ENCODE results near the gene ZFHX3. TPM values are rescaled to one million over a fixed set of nuclear protein-coding genes. Genes with fewer than 3 reads are reported as not detected.

Gene ZFHX3
- total and polyA plus RNA-seq, 10 of the 15 experiments (the other 5 are each of a cell fraction or from before 2014, with no cell fraction given): 0.68 to 8.6 (median 2.0) TPM

GRCh38 chr16:73016488-73016830 lies 31.5 kb downstream of the ZFHX3 start (continued):
- TF ChIP-seq ELK1 (IDR thresholded peaks at IDR 0.05; ENCODE audit: low read depth, low read length) (no peak), SIN3A (IDR thresholded peaks at IDR 0.05; ENCODE audit: low read depth, low read length) (no peak), PBX3 (IDR thresholded peaks at IDR 0.05; ENCODE audit: insufficient replicate concordance, low read depth, low read length) (no peak), HCFC1 (IDR thresholded peaks at IDR 0.05; ENCODE audit: low read length) (no peak), MEF2B (IDR thresholded peaks at IDR 0.05; ENCODE audit: partially characterized antibody, poor library complexity, severe bottlenecking) (peak; percentile 92), NFIC (IDR thresholded peaks at IDR 0.05; ENCODE audit: low read depth, low read length) (peak; percentile 91), NRF1 (conservative IDR thresholded peaks at IDR 0.05; ENCODE audit: low read depth, low read length) (no peak), STAT1 (conservative IDR thresholded peaks at IDR 0.05) (no peak), WRNIP1 (IDR thresholded peaks at IDR 0.05; ENCODE audit: borderline replicate concordance, low read depth, low read length) (no peak), RFX5 (IDR thresholded peaks at IDR 0.05; ENCODE audit: low read depth, low read length) (no peak), SUPT20H (IDR thresholded peaks at IDR 0.05; ENCODE audit: borderline replicate concordance, control insufficient read depth, low read depth, low read length) (no peak), KLF5 (IDR thresholded peaks at IDR 0.05; ENCODE audit: partially characterized antibody) (no peak), CREM (IDR thresholded peaks at IDR 0.05; ENCODE audit: low read depth) (peak; percentile 38; the same call in 1 of the 2 replicates), ZBED1 (IDR thresholded peaks at IDR 0.05; ENCODE audit: borderline replicate concordance) (peak; percentile 62; the same call in 1 of the 2 replicates), PML (IDR thresholded peaks at IDR 0.05; ENCODE audit: low read length) (no peak), POLR2AphosphoS2 (IDR thresholded peaks at IDR 0.05; ENCODE audit: low read depth, low read length) (no peak), NBN (IDR thresholded peaks at IDR 0.05) (peak; percentile 69; the same call in 1 of the 2 replicates), KDM1A (IDR thresholded peaks at IDR 0.05; ENCODE audit: borderline replicate concordance) (no peak), BCL3 (IDR thresholded peaks at IDR 0.05; ENCODE audit: borderline replicate concordance, insufficient read depth, low read depth, low read length, poor library complexity, severe bottlenecking) (no peak), SMAD1 (IDR thresholded peaks at IDR 0.05; ENCODE audit: low read depth, partially characterized antibody) (no peak), SREBF2 (IDR thresholded peaks at IDR 0.05; ENCODE audit: low read length) (no peak), JUNB (IDR thresholded peaks at IDR 0.05) (peak; percentile 73), LARP7 (IDR thresholded peaks at IDR 0.05) (no peak)
- TF ChIP-seq, protein P1, sequence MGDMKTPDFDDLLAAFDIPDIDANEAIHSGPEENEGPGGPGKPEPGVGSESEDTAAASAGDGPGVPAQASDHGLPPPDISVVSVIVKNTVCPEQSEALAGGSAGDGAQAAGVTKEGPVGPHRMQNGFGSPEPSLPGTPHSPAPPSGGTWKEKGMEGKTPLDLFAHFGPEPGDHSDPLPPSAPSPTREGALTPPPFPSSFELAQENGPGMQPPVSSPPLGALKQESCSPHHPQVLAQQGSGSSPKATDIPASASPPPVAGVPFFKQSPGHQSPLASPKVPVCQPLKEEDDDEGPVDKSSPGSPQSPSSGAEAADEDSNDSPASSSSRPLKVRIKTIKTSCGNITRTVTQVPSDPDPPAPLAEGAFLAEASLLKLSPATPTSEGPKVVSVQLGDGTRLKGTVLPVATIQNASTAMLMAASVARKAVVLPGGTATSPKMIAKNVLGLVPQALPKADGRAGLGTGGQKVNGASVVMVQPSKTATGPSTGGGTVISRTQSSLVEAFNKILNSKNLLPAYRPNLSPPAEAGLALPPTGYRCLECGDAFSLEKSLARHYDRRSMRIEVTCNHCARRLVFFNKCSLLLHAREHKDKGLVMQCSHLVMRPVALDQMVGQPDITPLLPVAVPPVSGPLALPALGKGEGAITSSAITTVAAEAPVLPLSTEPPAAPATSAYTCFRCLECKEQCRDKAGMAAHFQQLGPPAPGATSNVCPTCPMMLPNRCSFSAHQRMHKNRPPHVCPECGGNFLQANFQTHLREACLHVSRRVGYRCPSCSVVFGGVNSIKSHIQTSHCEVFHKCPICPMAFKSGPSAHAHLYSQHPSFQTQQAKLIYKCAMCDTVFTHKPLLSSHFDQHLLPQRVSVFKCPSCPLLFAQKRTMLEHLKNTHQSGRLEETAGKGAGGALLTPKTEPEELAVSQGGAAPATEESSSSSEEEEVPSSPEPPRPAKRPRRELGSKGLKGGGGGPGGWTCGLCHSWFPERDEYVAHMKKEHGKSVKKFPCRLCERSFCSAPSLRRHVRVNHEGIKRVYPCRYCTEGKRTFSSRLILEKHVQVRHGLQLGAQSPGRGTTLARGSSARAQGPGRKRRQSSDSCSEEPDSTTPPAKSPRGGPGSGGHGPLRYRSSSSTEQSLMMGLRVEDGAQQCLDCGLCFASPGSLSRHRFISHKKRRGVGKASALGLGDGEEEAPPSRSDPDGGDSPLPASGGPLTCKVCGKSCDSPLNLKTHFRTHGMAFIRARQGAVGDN (IDR thresholded peaks at IDR 0.05): no peak
